Activated CD8-positive, alpha-beta memory T cell treated with anti-CD3 and anti-CD28 coated beads, Interleukin-2, amount 50 U/mL, for 24 hours (primary cell): ENCODE measurements around the gene TRIM65.

Source experiments
- DNase-seq: peaks from one replicate; pipeline ENCODE4 v3.0.0-alpha.2; 2020; ENCODE audit errors: extremely low read depth

Gene TRIM65, protein sequence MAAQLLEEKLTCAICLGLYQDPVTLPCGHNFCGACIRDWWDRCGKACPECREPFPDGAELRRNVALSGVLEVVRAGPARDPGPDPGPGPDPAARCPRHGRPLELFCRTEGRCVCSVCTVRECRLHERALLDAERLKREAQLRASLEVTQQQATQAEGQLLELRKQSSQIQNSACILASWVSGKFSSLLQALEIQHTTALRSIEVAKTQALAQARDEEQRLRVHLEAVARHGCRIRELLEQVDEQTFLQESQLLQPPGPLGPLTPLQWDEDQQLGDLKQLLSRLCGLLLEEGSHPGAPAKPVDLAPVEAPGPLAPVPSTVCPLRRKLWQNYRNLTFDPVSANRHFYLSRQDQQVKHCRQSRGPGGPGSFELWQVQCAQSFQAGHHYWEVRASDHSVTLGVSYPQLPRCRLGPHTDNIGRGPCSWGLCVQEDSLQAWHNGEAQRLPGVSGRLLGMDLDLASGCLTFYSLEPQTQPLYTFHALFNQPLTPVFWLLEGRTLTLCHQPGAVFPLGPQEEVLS

DNA sequence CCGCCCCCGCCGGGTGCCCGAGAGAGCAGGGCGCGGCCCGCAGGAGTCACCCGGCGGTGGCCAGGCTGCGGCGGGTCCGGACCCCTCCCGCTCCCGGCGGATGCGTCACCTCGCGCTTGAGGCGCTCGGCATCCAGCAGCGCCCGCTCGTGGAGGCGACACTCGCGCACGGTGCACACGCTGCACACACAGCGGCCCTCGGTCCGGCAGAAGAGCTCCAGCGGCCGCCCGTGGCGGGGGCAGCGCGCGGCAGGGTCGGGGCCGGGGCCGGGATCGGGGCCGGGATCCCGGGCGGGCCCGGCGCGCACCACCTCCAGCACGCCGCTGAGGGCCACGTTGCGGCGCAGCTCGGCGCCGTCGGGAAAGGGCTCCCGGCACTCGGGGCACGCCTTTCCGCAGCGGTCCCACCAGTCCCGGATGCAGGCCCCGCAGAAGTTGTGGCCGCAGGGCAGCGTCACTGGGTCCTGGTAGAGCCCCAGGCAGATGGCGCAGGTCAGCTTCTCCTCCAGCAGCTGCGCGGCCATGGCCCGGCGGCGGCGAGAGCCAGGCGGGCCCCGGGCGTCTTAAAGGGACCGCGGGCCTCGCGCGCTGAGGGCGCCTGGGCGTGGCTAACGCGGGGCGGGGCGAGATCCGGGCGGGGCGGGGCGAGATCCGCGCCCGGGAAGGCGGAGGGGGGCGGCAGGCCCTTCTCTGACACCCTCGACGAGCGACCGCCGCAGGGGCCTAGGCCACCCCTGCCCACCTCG, at the start of gene TRIM65:
TSS of gene TRIM65 (minus strand) at position 537 of the 745 bp plus-strand sequence. CDS start at position 523, 14 bp downstream.
- peak; percentile 47 for DNase-seq

DNA sequence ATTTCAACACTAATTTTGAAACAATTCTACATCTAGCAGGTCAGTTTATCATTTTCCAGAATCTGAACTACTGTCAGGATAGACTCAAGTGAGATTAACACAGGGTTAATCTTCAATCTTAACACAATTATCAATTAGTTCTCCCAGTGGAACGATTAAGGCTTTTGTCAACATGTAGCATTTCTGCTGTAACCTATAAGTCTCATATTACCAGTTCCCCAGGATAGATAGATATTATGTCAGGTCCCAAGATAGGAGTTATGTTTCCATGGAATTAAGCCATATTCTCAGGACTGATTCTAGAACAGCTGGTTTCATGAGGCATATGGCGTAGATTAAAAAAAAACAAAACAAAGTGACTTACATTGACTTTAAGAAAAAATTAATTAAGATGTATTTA, 48.5 kb upstream of the TRIM65 start:
- DNase-seq, result no peak

DNA sequence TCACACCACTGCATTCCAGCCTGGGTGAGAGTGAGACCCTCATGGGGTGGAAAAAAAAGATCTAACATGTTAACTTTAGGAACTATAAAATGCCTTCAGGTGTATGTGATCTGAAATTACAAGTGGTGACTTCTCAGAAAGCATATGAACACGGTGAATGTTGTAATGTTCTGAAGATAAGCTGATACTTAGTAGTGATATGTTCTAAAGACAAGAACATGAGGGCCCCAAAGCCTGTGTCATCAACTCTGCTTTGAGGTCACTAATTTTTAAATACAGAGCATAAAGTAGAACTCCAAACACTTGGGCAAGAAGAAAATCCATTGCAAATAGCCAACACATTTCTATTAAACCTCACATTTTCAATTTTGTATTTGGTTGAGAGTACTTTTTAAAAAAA, 46.7 kb upstream of the TRIM65 start:
- DNase-seq, result no peak

DNA sequence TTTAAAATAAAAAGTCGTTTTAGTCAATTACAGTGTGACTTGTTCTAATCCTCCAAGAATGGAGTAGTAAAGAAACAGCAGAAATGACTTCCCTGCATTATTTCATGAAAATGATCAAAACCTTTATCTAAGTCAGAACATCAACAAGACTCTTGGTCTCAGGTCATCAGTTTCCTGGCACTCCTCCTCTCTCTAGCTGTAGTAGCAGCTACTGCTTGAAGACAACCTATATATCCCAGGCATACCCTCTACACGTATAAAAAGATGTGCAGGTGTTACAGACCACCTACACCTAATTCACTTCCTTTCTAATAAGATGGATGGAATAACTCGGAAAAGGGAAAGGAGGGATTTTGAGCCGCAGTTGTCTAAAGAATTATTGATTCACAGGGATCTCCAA, 45.7 kb upstream of the TRIM65 start:
- DNase-seq, result no peak

DNA sequence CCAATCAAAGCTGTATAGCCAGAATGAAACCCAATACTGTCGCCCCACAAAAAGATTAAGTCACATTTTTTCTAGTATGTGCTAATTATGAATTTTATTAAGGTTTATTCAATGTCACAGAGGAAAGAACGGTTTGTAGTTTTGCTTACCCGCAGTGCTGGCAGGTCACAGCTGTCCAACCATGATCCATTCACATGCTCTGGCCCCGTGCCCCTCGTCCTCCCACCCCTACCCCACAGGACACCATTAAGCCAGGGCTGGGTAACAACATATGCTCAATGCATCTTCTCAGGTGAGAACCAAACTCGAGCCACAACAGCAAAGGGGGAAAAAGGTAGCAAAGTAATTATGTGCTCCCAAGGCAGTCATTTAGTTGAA, 44.7 kb upstream of the TRIM65 start:
- no peak for DNase-seq

DNA sequence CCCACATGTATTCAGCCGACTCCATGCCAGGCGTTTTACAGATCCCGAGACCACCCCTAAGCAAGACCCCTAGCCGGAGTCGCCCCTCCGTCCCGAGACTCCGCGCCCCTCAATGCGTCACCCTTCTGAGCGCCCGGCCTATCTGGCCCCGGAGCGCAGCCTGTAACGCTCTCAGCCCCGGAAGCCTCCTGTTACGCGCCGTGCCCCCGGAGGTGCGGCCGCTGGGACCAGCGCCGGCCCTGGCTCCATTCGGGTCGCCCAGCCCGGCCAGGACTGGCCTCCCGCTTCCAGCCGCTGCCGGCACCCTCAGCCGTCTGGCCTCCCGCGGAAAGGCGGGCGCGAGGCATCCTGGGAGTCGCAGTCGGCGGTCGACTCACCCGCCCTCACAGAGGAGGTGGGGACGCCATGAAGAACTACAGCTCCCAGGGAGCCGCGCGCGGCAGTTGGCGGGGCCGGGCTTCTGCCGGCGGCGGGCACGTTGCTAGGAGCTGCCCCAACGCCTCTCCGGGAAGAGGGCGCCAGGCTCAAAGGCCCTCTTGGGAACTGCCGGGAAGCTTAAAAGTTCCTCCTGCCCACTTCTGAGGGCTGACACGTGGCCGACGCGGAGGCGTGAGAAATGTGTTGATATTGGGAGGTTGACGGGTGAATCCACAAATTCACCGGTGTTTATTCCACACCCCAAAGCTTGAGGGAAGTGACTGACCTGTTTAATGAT, 44.1 kb upstream of the TRIM65 start, which contains the start of gene FBF1:
TSS of gene FBF1 (minus strand) at position 316 of the 715 bp plus-strand sequence. CDS start 2,893 bp downstream, outside the sequence.
- peak; percentile 78 for DNase-seq

DNA sequence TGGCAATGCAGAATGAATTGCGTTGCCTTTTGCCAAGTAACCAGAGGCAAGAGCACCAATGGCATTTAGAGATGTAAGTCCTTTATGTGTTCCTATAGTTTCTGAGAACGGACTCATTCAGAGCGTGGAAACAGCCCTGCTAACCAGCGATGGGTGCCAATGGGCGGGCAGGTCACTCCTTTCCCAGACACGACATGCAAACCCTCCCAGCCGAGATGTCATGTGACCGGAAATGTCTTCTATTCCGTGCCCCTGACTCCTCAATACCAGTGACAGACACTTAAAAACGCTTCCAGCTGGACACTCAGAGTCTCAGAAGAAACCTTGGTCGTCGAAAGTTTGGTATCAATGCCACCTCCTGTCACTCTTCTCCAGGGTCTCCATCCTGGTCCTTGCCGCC, 40.9 kb upstream of the TRIM65 start:
- no peak for DNase-seq

DNA sequence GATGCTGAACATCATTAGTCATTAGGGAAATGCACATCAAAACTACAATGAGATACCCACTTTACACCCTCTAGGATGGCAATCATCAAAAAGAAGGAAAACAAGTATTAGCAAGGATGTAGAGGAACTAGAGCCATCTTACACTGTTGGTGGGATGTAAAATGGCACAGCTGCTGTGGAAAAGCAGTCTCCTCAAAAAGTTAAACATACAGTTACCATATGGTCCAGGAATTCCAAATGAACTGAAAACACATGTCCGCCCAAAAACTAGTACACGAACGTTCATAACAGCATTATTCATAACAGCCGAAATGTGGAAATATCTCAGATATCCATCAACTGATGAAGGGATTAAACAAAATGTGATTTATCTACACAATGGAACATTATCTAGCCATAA, 37.1 kb upstream of the TRIM65 start:
- DNase-seq, result no peak

DNA sequence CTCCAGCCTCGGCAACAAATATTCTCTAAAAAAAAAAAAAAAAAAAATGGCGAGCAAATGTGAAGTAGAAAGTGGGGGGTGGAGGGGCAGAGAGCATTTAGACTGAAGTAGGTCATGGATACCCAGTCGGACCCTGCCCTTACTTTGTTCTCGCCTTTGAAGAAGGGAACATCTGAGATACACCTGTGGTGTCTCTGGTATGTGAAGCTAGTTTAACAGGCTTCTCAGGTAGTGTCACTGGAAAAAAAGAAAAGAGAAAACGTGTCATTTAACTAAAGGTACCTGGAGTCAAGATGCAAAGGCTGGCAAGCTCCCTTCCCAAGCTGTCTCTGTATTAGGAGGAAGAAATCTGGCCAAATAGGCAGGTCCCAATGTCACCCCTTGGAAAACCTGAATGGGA, 36.1 kb upstream of the TRIM65 start:
- DNase-seq, result no peak

DNA sequence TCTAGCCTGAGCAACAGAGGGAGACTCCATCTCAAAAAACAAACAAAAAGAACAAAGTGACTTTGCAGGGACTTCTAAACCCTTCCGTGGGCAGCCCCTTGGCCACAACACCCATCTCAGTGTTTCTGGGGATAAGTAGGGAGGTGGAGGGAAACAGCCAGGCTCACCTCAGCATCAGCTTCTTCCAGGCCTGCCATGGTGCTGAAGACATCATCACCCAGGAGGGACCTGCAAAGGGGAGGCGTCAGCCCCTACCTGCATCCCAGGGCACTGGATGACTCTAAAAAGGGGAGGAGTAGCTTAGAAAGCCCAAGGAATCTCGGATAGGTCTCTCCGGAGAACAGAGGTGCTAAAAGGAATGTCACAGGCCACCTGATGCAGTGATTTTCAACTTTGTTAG, 34.3 kb upstream of the TRIM65 start:
- no peak for DNase-seq

DNA sequence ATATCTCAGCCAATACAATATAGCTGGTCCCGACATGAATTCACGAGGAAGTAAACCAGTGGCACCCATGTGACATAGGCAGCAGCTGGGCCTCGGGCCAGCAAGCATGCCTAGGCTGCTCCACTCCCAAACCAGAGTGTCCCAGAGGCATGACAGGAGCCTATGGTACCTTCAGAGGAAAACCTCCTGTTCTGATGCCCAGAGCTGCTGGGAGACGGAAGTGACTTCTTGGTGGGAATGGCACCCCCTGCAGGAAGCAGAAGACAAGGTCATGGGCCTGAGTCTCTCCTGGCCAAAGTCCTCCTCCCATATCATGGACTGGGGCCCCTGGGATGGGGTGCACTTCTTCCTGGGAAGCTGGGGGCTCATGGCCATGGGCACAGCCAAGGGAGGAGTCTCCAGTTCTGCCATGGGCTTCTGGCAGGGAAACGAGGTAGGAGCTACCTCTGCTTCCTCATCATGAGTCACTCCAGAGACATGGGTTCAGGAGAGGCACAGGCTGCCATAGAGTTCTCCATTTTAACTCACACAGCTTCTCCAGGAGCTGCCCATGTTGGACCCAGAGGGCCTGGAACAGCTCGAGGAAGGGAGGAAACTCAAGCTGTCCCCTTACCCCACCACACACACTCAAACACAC, 30.7 kb upstream of the TRIM65 start:
- no peak for DNase-seq

DNA sequence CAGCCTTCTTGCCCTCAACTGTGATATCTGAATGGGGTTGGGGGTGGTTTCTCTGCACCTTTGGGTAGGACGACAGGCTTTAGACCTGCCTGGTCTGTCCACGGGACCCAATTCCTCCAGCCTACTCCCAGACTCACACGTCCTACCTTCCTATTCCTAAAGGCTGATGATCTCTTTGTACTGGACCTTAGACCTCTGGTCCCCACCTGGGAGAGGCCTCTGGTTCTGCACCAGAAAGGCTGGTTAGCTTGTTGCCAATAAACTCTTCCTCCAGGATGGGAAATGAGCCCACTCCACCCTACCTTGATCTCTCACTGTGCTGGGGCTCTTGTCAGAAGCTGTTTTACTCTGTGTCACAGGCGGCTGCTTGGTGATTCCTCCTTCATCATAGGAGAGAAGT, 29.7 kb upstream of the TRIM65 start:
- DNase-seq, result no peak

DNA sequence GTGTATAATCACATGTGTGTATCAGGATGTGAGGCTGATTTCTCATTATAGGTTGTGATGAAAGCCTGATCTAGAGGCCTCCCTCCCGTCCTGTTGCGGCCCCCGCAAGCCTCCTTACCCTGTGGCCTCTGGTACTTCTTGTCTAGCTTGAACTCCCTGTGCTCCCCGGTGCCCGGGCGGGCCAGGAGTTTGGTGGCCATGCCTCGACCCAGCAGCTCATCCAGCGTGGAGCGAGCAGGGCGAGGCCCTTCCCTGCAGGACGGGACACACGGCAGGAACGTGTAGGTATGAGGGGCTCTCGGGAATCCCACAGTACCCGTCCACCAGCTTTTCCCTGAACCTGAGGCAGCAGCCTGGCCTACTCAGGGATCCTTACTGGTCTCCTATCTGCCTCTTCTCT, 29.2 kb upstream of the TRIM65 start:
- no peak for DNase-seq

DNA sequence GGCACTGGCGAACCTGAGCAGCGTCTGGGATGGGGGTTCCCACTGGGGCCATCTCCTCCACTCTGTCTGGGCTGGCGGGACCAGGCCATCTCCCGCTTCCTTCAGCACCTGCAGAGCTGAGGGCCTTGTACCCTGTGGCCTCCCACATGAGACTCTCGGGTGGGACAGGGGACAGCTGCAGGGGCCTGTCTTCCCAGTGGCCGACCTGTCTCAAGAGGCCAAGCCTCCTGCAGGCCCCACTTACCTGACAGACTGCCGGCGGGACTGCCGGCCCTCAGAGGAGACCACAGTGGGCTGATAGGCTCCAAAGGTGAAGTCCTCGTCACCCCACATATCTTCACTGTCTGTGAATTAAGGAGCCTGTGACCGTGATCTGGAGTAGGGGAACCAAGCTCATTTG, 28.4 kb upstream of the TRIM65 start:
- no peak for DNase-seq

DNA sequence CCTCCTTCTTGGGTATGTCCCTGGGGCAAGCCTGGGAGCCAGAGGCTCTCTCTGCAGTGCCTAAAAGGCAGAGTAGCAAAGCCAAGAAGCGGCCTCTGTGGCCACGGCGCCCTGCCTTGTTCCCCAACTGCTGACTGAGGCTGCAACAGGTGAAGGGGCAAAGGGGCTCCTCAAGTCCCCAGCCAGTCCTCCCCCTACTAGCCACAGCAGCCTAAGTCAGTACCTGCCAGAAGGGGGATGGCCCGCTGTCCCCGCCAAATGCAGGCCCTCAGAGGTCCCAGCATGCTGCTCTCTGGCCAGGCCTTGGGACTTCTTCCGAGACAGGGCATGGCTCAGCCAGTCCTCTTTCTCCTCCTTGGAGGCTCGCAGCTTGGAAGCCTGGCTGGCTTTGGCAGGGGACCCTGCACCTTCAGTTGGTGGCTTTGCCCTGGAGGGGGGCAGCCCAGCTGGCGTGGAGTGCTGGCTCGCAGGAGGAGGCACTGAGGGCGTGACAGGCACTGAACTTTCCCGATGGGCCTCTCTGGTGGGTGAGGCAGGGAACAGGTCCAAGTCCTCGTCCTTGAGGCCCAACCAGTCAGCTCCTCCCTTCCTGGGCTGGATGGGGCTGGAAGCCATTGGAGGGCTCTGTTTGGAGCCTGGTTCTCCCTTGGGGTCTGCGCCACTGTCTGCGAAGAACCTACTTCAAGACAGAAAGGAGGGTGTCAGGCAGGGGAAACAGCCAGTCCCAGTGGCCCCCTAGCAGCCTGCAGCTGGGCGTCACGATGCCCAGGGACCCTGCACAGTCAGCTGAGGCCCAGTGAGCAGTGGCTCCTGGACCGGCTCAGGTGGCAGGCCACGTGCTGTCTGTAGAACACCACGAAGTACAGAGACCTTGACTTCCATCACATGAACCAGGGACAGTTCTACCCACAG, 26.5 kb upstream of the TRIM65 start:
- no peak for DNase-seq

DNA sequence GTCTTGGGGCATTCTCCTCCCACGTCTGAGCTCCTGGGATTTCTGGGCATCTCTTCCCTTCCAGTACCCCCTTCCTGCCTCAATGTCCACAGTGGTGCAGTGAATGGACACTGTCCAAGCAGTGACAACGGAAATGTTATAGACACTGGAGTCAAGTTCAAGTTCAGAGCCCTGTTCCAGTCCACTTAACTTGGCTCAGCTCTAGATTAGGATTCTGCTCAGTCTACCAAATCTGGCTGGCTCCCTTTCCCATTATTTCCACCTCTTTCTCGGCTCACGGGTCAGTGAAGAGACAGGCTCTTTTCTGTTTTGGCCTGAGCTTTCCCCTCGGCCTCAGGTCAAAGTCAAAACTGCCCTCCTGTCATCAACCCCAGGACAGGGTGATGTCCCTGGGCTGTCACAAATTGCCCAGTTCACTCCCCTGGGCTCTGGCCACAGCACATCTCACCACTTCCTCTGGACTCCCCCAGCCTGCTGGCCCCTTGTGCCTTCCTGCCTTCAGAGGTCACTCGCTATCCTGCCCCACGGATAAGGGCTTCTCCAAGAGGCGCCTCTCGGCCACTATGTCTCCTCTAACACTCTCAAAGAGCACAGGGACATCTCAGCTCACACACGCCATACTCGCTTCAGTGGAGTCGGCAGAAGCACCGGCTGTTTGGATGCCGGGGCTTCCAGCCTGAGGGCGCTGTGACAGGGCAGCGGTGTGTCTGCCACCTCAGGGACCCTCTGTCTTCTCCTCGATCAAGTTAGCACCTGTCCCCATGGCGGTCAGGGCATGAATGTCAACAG, 25.6 kb upstream of the TRIM65 start:
- DNase-seq, result no peak

DNA sequence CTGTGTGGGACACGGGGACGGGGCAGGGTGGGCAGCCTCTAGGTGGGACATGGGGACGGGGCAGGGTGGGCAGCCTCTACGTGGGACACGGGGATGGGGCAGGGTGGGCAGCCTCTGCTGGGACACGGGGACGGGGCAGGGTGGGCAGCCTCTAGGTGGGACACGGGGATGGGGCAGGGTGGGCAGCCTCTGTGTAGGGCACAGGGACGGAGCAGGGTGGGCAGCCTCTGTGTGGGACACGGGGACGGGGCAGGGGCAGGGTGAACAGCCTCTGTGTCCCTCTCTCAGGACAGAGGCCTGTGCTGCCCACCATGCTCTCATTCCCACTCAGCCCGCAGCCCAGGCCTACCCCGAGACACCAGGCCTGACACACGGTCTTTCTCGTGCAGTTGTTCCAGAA, 24.8 kb upstream of the TRIM65 start:
- no peak for DNase-seq

DNA sequence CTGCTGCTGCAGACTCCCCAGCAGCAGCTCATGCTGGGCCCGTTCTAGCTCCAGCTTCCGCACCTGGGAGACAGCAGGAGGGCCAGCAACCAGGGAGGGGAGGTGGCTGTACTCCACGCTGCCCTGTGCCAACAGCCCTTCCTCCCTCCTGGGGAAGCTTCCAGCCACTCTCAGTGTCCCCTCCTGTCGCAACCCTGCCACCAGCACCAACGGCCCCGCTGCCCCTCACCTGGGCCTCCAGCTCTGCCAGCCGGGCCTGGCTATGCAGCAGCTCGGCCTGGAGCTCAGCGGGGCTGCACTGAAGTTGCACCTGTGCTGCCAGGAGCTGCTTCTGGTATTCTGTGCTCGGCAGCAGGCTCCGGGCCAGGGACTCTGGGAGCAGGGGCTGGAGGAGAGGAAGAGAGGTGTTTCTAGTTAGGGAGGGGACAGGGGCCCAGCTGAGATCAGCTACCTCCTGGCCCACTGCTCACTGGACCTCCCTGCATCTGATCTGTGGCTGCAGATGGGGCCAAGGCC, 23.4 kb upstream of the TRIM65 start:
- no peak for DNase-seq

DNA sequence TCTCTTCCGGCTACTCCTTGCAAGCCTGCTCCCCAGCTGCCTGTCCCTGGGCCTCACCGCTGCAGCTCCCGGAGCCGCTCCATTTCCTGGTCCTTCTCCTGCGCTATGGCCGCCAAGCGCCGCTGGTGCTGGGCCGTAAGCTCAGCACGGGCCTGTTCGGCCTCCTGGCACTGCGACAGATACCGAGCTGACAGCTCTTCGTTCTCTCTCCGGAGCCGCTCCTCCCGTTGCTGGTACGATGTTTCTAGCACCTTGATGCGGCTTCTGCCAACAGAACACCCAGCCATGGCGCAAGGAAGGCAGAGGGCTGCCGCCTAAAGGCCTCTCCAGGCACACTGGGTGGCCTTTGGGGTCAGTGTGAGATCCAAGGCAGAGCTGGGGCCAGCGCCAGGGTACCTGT, 22.9 kb upstream of the TRIM65 start:
- no peak for DNase-seq
